ENCODE measurements around the gene ZFAND2A.

DNA sequence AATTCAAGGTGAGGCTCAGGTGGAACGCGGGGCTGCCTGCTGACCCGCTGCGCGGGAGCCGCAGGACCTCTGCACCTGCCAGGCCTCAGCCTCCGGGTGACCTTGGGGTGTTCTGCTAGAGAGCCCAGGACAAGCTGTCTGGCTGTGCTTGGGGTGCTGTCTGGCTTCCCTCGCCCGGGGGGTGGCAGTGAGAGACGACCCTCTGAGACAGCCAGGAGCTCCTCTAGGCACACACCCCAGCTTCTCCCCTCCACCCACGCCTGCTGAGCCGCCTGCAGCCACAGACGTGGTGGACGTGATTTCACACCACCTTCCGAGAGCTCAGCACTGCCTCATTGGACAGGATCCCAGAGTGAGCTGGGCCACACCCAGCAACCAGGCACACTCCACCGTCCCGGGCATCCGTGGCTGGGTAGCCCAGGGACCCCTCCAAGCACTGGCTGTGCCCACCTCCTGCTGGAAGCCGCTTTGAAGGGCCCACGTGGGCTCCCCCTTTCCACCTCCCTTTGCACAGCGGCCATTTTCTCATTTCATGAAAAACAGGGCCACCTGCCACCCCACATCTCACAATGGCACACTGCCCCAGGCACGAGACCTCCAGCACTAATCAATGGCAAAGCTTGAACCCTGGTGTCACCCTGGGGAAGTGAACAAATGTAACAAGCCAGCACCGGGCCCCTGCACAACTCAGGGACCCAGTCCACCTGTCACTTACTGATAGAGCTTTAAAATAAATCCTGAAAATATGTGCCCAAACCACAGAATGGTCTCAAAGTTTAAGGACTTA, 35.0 kb downstream of the ZFAND2A start:
- TF ChIP-seq EZH2 (IDR thresholded peaks at IDR 0.05; ENCODE audit: borderline replicate concordance, low read depth, low read length, severe bottlenecking) = no peak
- TF ChIP-seq, protein P1, sequence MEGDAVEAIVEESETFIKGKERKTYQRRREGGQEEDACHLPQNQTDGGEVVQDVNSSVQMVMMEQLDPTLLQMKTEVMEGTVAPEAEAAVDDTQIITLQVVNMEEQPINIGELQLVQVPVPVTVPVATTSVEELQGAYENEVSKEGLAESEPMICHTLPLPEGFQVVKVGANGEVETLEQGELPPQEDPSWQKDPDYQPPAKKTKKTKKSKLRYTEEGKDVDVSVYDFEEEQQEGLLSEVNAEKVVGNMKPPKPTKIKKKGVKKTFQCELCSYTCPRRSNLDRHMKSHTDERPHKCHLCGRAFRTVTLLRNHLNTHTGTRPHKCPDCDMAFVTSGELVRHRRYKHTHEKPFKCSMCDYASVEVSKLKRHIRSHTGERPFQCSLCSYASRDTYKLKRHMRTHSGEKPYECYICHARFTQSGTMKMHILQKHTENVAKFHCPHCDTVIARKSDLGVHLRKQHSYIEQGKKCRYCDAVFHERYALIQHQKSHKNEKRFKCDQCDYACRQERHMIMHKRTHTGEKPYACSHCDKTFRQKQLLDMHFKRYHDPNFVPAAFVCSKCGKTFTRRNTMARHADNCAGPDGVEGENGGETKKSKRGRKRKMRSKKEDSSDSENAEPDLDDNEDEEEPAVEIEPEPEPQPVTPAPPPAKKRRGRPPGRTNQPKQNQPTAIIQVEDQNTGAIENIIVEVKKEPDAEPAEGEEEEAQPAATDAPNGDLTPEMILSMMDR (IDR thresholded peaks at IDR 0.05; ENCODE audit: extremely low read depth in 1 of 2, insufficient read depth in 1 of 2, low read depth in 1 of 2, low read length in 2 of 2) = no peak
- no peak for TF ChIP-seq POLR2A (IDR thresholded peaks at IDR 0.05; ENCODE audit: low read depth, low read length)
- no peak for TF ChIP-seq MYC (IDR thresholded peaks at IDR 0.05; ENCODE audit: low read depth, low read length)
- TF ChIP-seq JUN (IDR thresholded peaks at IDR 0.05; ENCODE audit: borderline replicate concordance, insufficient read depth, insufficient read length, low read depth) = no peak
- no peak for TF ChIP-seq POLR2AphosphoS5 (IDR thresholded peaks at IDR 0.05; ENCODE audit: insufficient read depth, low read depth, low read length)
- TF ChIP-seq, protein P2, sequence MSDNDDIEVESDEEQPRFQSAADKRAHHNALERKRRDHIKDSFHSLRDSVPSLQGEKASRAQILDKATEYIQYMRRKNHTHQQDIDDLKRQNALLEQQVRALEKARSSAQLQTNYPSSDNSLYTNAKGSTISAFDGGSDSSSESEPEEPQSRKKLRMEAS (IDR thresholded peaks at IDR 0.05; ENCODE audit: insufficient read depth, insufficient read length) = no peak
- TF ChIP-seq FOS (IDR thresholded peaks at IDR 0.05; ENCODE audit: borderline replicate concordance, insufficient read depth, low read length) = no peak
